HepG2 (cell line): Measurements from ENCODE around the gene NOXA1. TPM values are rescaled to one million over a fixed set of nuclear protein-coding genes. Genes with fewer than 3 reads are reported as not detected.

Source experiments
- AGO2 ChIP-seq: fragments of 200-400 bp; formaldehyde crosslinking; optimal IDR thresholded peaks from 2 replicates; pipeline ENCODE3; 2017; ENCODE audit warnings: mild to moderate bottlenecking, low read depth, low read length, moderate library complexity
- DMAP1 ChIP-seq: IDR thresholded peaks from 2 replicates; pipeline ENCODE4 v1.6.1; 2016
- HNRNPH1 ChIP-seq: fragments of 200-400 bp; formaldehyde crosslinking; optimal IDR thresholded peaks from 2 replicates; pipeline ENCODE3; 2017; ENCODE audit warnings: mild to moderate bottlenecking, low read depth, low read length
- HNRNPK ChIP-seq: fragments of 200-400 bp; formaldehyde crosslinking; IDR thresholded peaks from 2 replicates; pipeline ENCODE4 v1.6.1; 2018; ENCODE audit warnings: low read length, low read depth, moderate library complexity, mild to moderate bottlenecking; ENCODE audit not compliant: poor library complexity, severe bottlenecking
- HNRNPL ChIP-seq: fragments of 200-400 bp; formaldehyde crosslinking; IDR thresholded peaks from 2 replicates; pipeline ENCODE4 v1.6.1; 2017; ENCODE audit warnings: mild to moderate bottlenecking, low read depth, low read length
- MAF1 ChIP-seq: sonication (generic); formaldehyde crosslinking; IDR thresholded peaks from 2 replicates; pipeline ENCODE4 v1.5.0; 2020; ENCODE audit warnings: missing genetic modification reagents, borderline replicate concordance
- MED13 ChIP-seq: sonication (generic); formaldehyde crosslinking; IDR thresholded peaks from 2 replicates; pipeline ENCODE4 v1.5.0; 2020; ENCODE audit warnings: missing genetic modification reagents
- MED8 ChIP-seq: sonication (generic); formaldehyde crosslinking; IDR thresholded peaks from 2 replicates; pipeline ENCODE4 v1.8.1; 2023; ENCODE audit warnings: mild to moderate bottlenecking, missing genetic modification reagents; ENCODE audit not compliant: insufficient replicate concordance
- MTF1 ChIP-seq: sonication (generic); formaldehyde crosslinking; IDR thresholded peaks from 2 replicates; pipeline ENCODE4 v1.5.0; 2020; ENCODE audit warnings: missing genetic modification reagents
- POGZ ChIP-seq: sonication (generic); formaldehyde crosslinking; IDR thresholded peaks from 2 replicates; pipeline ENCODE4 v1.4.0; 2020; ENCODE audit warnings: mild to moderate bottlenecking, missing genetic modification reagents
- RXRA ChIP-seq: sonication (generic); formaldehyde crosslinking; IDR thresholded peaks from 2 replicates; pipeline ENCODE4 v1.5.1; 2020; ENCODE audit warnings: missing genetic modification reagents
- SNAPC2 ChIP-seq: sonication (generic); formaldehyde crosslinking; IDR thresholded peaks from 2 replicates; pipeline ENCODE4 v1.8.1; 2022; ENCODE audit warnings: mild to moderate bottlenecking, missing genetic modification reagents
- SP4 ChIP-seq: sonication (generic); formaldehyde crosslinking; IDR thresholded peaks from 2 replicates; pipeline ENCODE4 v1.8.1; 2023; ENCODE audit warnings: mild to moderate bottlenecking, missing genetic modification reagents
- TP53 ChIP-seq: sonication (generic); formaldehyde crosslinking; conservative IDR thresholded peaks from 2 replicates; pipeline ENCODE4 v1.4.0; 2020; ENCODE audit warnings: missing genetic modification reagents
- ZMYM4 ChIP-seq: sonication (generic); formaldehyde crosslinking; IDR thresholded peaks from 2 replicates; pipeline ENCODE4 v1.8.1; 2023; ENCODE audit warnings: mild to moderate bottlenecking, missing genetic modification reagents
- ZNF550 ChIP-seq: sonication (generic); formaldehyde crosslinking; IDR thresholded peaks from 2 replicates; pipeline ENCODE4 v1.4.0; 2020; ENCODE audit warnings: mild to moderate bottlenecking, missing genetic modification reagents, borderline replicate concordance
- ZNF672 ChIP-seq: sonication (generic); formaldehyde crosslinking; IDR thresholded peaks from 2 replicates; pipeline ENCODE4 v1.8.1; 2022; ENCODE audit warnings: missing genetic modification reagents
- ZNF746 ChIP-seq: sonication (generic); formaldehyde crosslinking; IDR thresholded peaks from 2 replicates; pipeline ENCODE4 v1.8.0; 2022; ENCODE audit warnings: mild to moderate bottlenecking, missing genetic modification reagents
- polyA plus RNA-seq, 8 experiments: library from polyadenylated mRNA; depleted of rRNA in 3 of 8; stranded (reverse) in 7 of 8; unstranded in 1 of 8; fragments of >200 nt; fragmentation: Illumina TruSeq in 4 of 8; extraction: Trizol in 4 of 8; gene quantifications; 2 replicates each; pipeline versions ENCODE4 v1.2.1 to v1.2.3, GENCODE V29; 2011 to 2016; ENCODE audit warnings: low read depth in 4 of 8, missing spikeins in 1 of 8, mixed read lengths in 1 of 8; ENCODE audit not compliant: insufficient read depth in 1 of 8
- total RNA-seq, 5 experiments: library from RNA; depleted of rRNA; stranded (reverse); fragments of >200 nt; fragmentation: Illumina TruSeq; extraction: Trizol; gene quantifications; 2 replicates each; pipeline ENCODE4 v1.2.3, GENCODE V29; 2016; ENCODE audit warnings: low read depth in 1 of 5
- TF ChIP-seq, protein P1 (sequence below): IDR thresholded peaks from 2 replicates; pipeline ENCODE4 v1.6.1; 2016; ENCODE audit warnings: mild to moderate bottlenecking, missing biosample characterization, missing genetic modification reagents
- TF ChIP-seq, protein P2 (sequence below): sonication (generic); formaldehyde crosslinking; IDR thresholded peaks from 2 replicates; pipeline ENCODE4 v1.5.1; 2020; ENCODE audit warnings: missing genetic modification reagents, mild to moderate bottlenecking, borderline replicate concordance
- TF ChIP-seq, protein P3 (sequence below): sonication (generic); formaldehyde crosslinking; IDR thresholded peaks from 2 replicates; pipeline ENCODE4 v1.9.0; 2022; ENCODE audit warnings: missing genetic modification reagents, mild to moderate bottlenecking, borderline replicate concordance
- TF ChIP-seq, protein P4 (sequence below): sonication (generic); formaldehyde crosslinking; IDR thresholded peaks from 2 replicates; pipeline ENCODE4 v1.9.0; 2022; ENCODE audit warnings: low read depth, missing genetic modification reagents
- TF ChIP-seq, protein P5 (sequence below): fragments of 450-650 bp; IDR thresholded peaks from 2 replicates; pipeline ENCODE4 v1.6.1; 2017

Gene NOXA1
- total and polyA plus RNA-seq, 2 of the 13 experiments (the other 11 are each of a cell fraction or from before 2014, with no cell fraction given), result 0.78 to 1.2 TPM

DNA sequence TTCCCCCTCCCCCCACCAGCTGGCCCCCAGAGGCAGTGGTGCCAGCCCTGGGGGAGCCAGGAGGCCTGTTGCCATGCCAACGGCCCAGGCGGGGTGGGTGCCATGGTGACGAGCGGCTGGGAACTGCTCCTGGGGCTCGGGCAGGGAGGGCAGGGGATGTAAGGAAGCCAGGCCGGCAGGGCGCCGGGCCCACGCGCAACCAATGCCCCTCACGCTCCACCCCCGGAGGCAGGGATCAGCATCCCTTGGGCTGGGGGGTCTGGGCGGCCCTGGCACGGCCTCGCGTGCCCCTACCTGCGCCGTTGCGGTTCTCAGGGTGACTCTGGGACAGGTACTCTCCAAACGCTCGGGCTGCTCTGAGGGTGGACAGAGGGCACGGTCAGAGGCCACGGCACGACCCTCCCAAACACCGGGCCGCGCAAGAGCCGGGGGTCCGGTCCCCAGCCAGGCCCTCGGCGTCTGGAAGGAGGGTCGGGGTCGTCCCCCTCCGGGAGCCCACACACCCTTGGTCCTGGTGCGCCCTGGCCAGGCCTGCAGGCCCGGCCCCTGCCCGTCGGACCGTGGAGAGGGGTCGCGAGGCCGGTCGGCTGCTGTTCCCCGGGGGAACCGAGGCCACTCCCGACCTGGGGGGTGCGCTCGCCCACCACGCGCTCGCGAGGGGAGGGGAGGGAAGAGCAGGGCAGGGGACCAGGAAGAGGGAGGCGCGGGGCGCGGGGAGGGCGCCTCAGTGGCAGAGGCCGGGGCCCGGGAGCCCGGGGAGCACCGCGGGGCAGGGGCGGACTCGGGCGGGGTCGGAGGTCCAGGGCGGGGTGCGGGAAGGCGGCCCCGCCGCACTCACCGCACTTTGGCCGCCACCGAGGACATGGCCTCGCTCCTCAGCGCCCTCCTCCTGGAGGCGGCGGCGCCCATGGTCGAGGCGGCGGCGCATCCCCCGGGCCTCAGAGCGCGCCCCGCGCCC lies 35.3 kb downstream of the NOXA1 start (continued):
- TF ChIP-seq SNAPC2 (no peak), AGO2 (peak; percentile 8), MAF1 (CRISPR knock-in tag) (no peak), HNRNPH1 (no peak), MTF1 (no peak), MED8 (CRISPR knock-in tag) (no peak), ZNF550 (CRISPR knock-in tag) (no peak), RXRA (CRISPR knock-in tag) (no peak; the same call in 1 of the 2 replicates), POGZ (no peak), MED13 (no peak; the same call in none of the 2 replicates), HNRNPK (peak; percentile 51), ZNF746 (CRISPR knock-in tag) (no peak), TP53 (CRISPR knock-in tag) (no peak), DMAP1 (CRISPR knock-in tag) (0 out of 2 replicates have a peak, but pooled peaks have one; percentile 18), SP4 (no peak), HNRNPL (peak; percentile 73; the same call in 1 of the 2 replicates), ZMYM4 (no peak), ZNF672 (no peak)
- TF ChIP-seq, protein P1, sequence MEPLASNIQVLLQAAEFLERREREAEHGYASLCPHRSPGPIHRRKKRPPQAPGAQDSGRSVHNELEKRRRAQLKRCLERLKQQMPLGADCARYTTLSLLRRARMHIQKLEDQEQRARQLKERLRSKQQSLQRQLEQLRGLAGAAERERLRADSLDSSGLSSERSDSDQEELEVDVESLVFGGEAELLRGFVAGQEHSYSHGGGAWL (CRISPR knock-in tag), result no peak; the same call in 1 of the 2 replicates
- TF ChIP-seq, protein P2, sequence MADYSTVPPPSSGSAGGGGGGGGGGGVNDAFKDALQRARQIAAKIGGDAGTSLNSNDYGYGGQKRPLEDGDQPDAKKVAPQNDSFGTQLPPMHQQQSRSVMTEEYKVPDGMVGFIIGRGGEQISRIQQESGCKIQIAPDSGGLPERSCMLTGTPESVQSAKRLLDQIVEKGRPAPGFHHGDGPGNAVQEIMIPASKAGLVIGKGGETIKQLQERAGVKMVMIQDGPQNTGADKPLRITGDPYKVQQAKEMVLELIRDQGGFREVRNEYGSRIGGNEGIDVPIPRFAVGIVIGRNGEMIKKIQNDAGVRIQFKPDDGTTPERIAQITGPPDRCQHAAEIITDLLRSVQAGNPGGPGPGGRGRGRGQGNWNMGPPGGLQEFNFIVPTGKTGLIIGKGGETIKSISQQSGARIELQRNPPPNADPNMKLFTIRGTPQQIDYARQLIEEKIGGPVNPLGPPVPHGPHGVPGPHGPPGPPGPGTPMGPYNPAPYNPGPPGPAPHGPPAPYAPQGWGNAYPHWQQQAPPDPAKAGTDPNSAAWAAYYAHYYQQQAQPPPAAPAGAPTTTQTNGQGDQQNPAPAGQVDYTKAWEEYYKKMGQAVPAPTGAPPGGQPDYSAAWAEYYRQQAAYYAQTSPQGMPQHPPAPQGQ (CRISPR knock-in tag), result no peak
- TF ChIP-seq, protein P3, sequence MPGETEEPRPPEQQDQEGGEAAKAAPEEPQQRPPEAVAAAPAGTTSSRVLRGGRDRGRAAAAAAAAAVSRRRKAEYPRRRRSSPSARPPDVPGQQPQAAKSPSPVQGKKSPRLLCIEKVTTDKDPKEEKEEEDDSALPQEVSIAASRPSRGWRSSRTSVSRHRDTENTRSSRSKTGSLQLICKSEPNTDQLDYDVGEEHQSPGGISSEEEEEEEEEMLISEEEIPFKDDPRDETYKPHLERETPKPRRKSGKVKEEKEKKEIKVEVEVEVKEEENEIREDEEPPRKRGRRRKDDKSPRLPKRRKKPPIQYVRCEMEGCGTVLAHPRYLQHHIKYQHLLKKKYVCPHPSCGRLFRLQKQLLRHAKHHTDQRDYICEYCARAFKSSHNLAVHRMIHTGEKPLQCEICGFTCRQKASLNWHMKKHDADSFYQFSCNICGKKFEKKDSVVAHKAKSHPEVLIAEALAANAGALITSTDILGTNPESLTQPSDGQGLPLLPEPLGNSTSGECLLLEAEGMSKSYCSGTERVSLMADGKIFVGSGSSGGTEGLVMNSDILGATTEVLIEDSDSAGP (CRISPR knock-in tag), result no peak
- TF ChIP-seq, protein P4, sequence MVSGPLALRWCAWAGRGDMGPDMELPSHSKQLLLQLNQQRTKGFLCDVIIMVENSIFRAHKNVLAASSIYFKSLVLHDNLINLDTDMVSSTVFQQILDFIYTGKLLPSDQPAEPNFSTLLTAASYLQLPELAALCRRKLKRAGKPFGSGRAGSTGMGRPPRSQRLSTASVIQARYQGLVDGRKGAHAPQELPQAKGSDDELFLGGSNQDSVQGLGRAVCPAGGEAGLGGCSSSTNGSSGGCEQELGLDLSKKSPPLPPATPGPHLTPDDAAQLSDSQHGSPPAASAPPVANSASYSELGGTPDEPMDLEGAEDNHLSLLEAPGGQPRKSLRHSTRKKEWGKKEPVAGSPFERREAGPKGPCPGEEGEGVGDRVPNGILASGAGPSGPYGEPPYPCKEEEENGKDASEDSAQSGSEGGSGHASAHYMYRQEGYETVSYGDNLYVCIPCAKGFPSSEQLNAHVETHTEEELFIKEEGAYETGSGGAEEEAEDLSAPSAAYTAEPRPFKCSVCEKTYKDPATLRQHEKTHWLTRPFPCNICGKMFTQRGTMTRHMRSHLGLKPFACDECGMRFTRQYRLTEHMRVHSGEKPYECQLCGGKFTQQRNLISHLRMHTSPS (CRISPR knock-in tag), result 0 out of 2 replicates have a peak, but pooled peaks have one; percentile 48
- TF ChIP-seq, protein P5, sequence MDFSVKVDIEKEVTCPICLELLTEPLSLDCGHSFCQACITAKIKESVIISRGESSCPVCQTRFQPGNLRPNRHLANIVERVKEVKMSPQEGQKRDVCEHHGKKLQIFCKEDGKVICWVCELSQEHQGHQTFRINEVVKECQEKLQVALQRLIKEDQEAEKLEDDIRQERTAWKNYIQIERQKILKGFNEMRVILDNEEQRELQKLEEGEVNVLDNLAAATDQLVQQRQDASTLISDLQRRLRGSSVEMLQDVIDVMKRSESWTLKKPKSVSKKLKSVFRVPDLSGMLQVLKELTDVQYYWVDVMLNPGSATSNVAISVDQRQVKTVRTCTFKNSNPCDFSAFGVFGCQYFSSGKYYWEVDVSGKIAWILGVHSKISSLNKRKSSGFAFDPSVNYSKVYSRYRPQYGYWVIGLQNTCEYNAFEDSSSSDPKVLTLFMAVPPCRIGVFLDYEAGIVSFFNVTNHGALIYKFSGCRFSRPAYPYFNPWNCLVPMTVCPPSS, result no peak
